ENCODE measurements around the gene ULK4. TPM values are rescaled to one million over a fixed set of nuclear protein-coding genes. Genes with fewer than 3 reads are reported as not detected.

Gene ULK4
- total and polyA plus RNA-seq, 2 of the 4 experiments (the other 2 are of a cell fraction): 2.7 to 5.0 TPM

DNA sequence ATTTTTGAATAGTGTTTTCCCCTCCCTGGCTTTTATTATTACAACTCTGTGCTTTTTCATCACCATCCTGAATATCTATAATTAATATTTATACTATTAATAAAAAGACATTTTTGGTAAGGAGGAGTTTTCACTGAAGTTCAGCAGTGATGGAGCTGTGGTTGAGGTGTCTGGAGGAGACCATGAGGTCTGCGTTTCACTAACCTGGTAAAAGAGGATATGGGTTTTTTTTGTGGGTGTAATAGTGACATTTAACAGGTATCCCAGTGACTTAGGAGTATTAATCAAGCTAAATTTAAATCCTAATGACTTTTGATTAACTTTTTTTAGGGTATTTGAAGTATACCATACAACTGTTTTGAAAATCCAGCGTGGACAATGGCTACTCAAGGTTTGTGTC is 738.2 kb downstream of the ULK4 start:
- no peak overlapping the region for H3K14ac ChIP-seq (replicated peaks; ENCODE audit: low read depth, low read length)
- no CpG with 5 or more reads among the region's 2 CpGs for WGBS, 2 experiments (ENCODE audit: extremely low coverage in 2 of 2, insufficient read length in 1 of 2)
- H4K5ac ChIP-seq (ENCODE audit: low read depth, low read length): no peak overlapping the region
- no peak overlapping the region for H3K27ac ChIP-seq (ENCODE audit: insufficient read depth, low read length)
- H3K36me3 ChIP-seq (ENCODE audit: control insufficient read depth, insufficient read depth, low read length): peaks cover 26% of the 10 kb centered on the region
- H3K4ac ChIP-seq (ENCODE audit: low read depth, low read length): no peak overlapping the region
- no peak overlapping the region for H2AFZ ChIP-seq (replicated peaks; ENCODE audit: low read length, poor library complexity)
- no peak overlapping the region for H3K4me3 ChIP-seq (ENCODE audit: insufficient read depth, low read depth, low read length)
- H4K91ac ChIP-seq (ENCODE audit: insufficient read depth, low read depth, low read length): no peak overlapping the region
- no peak for ATAC-seq (ENCODE audit: low read depth)
- no peak overlapping the region for H3K9ac ChIP-seq (ENCODE audit: low read depth, low read length)
- TF ChIP-seq, protein P1, sequence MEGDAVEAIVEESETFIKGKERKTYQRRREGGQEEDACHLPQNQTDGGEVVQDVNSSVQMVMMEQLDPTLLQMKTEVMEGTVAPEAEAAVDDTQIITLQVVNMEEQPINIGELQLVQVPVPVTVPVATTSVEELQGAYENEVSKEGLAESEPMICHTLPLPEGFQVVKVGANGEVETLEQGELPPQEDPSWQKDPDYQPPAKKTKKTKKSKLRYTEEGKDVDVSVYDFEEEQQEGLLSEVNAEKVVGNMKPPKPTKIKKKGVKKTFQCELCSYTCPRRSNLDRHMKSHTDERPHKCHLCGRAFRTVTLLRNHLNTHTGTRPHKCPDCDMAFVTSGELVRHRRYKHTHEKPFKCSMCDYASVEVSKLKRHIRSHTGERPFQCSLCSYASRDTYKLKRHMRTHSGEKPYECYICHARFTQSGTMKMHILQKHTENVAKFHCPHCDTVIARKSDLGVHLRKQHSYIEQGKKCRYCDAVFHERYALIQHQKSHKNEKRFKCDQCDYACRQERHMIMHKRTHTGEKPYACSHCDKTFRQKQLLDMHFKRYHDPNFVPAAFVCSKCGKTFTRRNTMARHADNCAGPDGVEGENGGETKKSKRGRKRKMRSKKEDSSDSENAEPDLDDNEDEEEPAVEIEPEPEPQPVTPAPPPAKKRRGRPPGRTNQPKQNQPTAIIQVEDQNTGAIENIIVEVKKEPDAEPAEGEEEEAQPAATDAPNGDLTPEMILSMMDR (conservative IDR thresholded peaks at IDR 0.05; ENCODE audit: low read depth, low read length): no peak
- no peak for TF ChIP-seq SMC3 (IDR thresholded peaks at IDR 0.05; ENCODE audit: low read depth, low read length)
- TF ChIP-seq CEBPB (IDR thresholded peaks at IDR 0.05; ENCODE audit: low read depth, low read length): no peak
- TF ChIP-seq RFX5 (IDR thresholded peaks at IDR 0.05; ENCODE audit: low read depth, low read length): no peak
- no peak for TF ChIP-seq FOS (IDR thresholded peaks at IDR 0.05; ENCODE audit: low read depth, low read length)
- TF ChIP-seq MAZ (IDR thresholded peaks at IDR 0.05; ENCODE audit: borderline replicate concordance, low read depth, low read length): no peak
- no peak for TF ChIP-seq RCOR1 (IDR thresholded peaks at IDR 0.05; ENCODE audit: insufficient replicate concordance, low read length)
- no peak for TF ChIP-seq CHD1 (IDR thresholded peaks at IDR 0.05; ENCODE audit: low read depth, low read length)
- TF ChIP-seq NFE2L2 (IDR thresholded peaks at IDR 0.05; ENCODE audit: low read depth, low read length): no peak
- TF ChIP-seq, protein P2, sequence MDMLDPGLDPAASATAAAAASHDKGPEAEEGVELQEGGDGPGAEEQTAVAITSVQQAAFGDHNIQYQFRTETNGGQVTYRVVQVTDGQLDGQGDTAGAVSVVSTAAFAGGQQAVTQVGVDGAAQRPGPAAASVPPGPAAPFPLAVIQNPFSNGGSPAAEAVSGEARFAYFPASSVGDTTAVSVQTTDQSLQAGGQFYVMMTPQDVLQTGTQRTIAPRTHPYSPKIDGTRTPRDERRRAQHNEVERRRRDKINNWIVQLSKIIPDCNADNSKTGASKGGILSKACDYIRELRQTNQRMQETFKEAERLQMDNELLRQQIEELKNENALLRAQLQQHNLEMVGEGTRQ (IDR thresholded peaks at IDR 0.05; ENCODE audit: low read depth, low read length): no peak
- TF ChIP-seq, protein P3, sequence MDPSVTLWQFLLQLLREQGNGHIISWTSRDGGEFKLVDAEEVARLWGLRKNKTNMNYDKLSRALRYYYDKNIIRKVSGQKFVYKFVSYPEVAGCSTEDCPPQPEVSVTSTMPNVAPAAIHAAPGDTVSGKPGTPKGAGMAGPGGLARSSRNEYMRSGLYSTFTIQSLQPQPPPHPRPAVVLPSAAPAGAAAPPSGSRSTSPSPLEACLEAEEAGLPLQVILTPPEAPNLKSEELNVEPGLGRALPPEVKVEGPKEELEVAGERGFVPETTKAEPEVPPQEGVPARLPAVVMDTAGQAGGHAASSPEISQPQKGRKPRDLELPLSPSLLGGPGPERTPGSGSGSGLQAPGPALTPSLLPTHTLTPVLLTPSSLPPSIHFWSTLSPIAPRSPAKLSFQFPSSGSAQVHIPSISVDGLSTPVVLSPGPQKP (IDR thresholded peaks at IDR 0.05; ENCODE audit: borderline replicate concordance, low read depth, low read length): no peak
- no peak for TF ChIP-seq BHLHE40 (IDR thresholded peaks at IDR 0.05; ENCODE audit: low read depth, low read length)
- TF ChIP-seq RAD21 (IDR thresholded peaks at IDR 0.05; ENCODE audit: low read length): no peak
- TF ChIP-seq MXI1 (IDR thresholded peaks at IDR 0.05; ENCODE audit: borderline replicate concordance, low read depth, low read length): no peak
- no peak for TF ChIP-seq POLR2A (IDR thresholded peaks at IDR 0.05; ENCODE audit: low read depth, low read length)
- no peak for TF ChIP-seq MAFK (IDR thresholded peaks at IDR 0.05; ENCODE audit: low read depth, low read length)
- H3K23ac ChIP-seq (ENCODE audit: low read depth, low read length): no peak overlapping the region
- no peak overlapping the region for H2BK20ac ChIP-seq (ENCODE audit: low read depth, low read length)
- intact Hi-C loops (cut with micrococcal nuclease) (no loop called here), in situ Hi-C loops (cut with MboI; ENCODE audit: low sequenced_read_pairs) (loop anchor here (25.0 kb wide), 1 partner anchor 464 kb away; no protein-coding TSS in a partner anchor), dilution Hi-C loops (cut with HindIII; ENCODE audit: low sequenced_read_pairs, unreplicated experiment) (no loop called here)
- ChIA-PET CTCF (interaction anchor here (1.4 kb wide), 1 partner anchor 16 kb away, joined by 4 read pairs; no protein-coding TSS in a partner anchor), POLR2A (ENCODE audit: unreplicated experiment) (interaction anchor here (1.4 kb wide), 1 partner anchor 24 kb away, joined by 3 read pairs; the partner anchor contains the start of gene CTNNB1)
- H3K4me2 ChIP-seq (ENCODE audit: low read depth, low read length): no peak overlapping the region
- no peak overlapping the region for H3K18ac ChIP-seq (ENCODE audit: low read depth, low read length)
- H3K4me1 ChIP-seq (ENCODE audit: control insufficient read depth, insufficient read depth, low read length): peaks cover 14% of the 10 kb centered on the region
- no peak overlapping the region for H2BK15ac ChIP-seq (ENCODE audit: low read depth, low read length)
- H4K8ac ChIP-seq (ENCODE audit: low read depth in 2 of 2, low read length in 2 of 2): no peak overlapping the region
- no peak overlapping the region for H2BK120ac ChIP-seq (ENCODE audit: low read depth, low read length)
- no peak overlapping the region for H3K56ac ChIP-seq (ENCODE audit: extremely low read depth, insufficient read depth, low read length)
- no peak overlapping the region for H2BK5ac ChIP-seq (ENCODE audit: low read depth, low read length, poor library complexity, severe bottlenecking)
- H2AK5ac ChIP-seq (ENCODE audit: low read depth, low read length): no peak overlapping the region
- H3K27me3 ChIP-seq (ENCODE audit: control insufficient read depth, insufficient read depth, low read length): no peaks in the 10 kb centered on the region
- H2AK9ac ChIP-seq (replicated peaks; ENCODE audit: low read depth, low read length, poor library complexity): no peak overlapping the region
- peaks cover 21% of the 10 kb centered on the region for H3K9me1 ChIP-seq (ENCODE audit: insufficient read depth, low read length)
- H4K20me1 ChIP-seq (ENCODE audit: insufficient read depth, low read length): peaks cover 72% of the 10 kb centered on the region
- no peaks in the 10 kb centered on the region for H3K9me3 ChIP-seq (ENCODE audit: control insufficient read depth, insufficient read depth, low read length)
- H3K79me1 ChIP-seq (ENCODE audit: low read depth in 1 of 2, low read length in 2 of 2): peaks cover 25 to 61% of the 10 kb centered on the region in 2 experiments
- BruUV-seq (replicated peaks): no TSS peak
- no peak for DNase-seq
